DMS79 treated with DMSO at 0.1 percent for 48 hours (cell line): ENCODE measurements around the gene URAD.
A peak's percentile ranks its signal among the peaks of the same experiment; 100 is the strongest.

Source experiments
- DNase-seq: peaks from one replicate; lab custom pipeline; 2025; lab: John Stamatoyannopoulos, UW

Gene URAD

DNA sequence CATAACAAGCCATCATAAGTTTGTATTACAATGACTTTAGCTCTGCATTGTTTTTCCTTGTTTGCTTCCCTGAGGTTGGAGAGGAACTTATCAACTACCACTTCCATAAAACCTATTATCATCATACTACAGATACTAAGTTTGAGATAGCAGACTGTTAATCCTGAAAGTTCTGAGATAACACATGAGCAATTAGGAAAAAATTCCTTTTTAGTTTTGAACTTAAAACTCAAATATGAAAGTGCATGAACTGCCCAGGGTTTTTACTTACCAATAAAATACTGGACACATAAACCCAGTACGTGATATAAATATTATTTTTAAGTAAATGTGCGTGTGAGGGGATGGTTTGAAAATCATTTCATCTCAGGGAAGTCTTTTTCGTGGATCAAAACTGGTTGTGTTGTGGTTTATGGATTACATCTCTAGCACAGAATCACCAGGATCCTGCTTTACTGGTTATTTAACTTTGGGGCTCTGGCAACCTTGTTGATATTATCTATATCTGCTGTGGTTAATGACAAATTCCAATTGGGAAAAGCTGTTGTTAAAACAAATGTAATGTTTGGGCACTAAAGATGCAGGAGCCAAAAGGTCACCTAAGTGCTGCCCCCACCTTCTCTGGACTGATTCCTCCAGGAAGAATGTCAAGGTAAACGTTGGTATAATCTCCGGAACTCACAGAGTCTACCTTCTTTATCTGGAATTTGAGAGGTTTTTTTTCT, 31.8 kb downstream of the URAD start:
- DNase-seq: no peak

DNA sequence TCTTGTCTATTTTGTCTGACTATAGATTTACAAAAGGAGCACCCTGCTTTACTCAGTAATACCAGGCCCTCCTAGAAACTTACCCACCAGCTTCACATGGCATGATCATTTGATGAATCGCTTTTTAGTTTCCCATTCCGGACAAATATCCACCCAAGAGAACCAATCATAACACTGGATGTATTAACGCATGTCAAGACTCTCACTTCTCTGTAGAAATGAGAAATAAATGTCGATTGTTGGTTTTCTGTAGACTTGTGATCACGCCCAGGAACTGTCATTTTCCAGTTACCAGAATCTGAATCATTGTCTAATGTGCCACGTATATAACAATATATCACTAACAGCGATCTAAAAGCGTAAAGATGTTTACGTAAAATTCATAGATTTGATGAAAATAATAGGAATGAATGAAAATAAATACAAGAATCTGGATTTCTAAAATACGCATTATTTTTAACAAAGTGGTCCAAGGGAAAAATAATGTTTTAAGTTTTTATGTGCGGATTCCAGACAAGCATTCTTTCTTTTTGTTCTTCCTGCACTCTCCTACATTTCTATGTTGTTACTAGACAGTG, 33.4 kb downstream of the URAD start:
- DNase-seq: no peak

DNA sequence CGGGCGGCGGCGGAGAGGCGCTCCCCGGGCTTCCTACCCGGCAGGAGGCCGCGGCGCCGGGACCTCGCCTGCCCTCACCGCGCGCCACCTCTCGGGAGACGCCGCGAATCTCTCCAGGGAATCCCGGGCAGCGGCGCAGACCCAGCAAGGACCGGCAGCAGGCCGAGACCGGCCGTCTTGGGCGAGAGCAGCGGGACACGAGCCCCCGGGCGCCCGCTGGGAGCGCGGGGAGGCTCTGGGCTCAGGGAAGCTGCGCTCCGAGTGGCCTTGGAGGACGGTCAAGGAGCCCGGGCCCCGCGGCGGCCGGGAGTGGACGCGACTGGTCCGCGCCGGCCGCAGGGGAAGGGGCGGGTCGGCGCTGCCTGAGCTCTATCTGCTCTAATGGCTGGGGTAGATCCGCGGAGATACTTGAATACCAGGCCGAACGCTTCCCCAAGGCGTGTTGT, 34.1 kb downstream of the URAD start:
- no peak for DNase-seq

DNA sequence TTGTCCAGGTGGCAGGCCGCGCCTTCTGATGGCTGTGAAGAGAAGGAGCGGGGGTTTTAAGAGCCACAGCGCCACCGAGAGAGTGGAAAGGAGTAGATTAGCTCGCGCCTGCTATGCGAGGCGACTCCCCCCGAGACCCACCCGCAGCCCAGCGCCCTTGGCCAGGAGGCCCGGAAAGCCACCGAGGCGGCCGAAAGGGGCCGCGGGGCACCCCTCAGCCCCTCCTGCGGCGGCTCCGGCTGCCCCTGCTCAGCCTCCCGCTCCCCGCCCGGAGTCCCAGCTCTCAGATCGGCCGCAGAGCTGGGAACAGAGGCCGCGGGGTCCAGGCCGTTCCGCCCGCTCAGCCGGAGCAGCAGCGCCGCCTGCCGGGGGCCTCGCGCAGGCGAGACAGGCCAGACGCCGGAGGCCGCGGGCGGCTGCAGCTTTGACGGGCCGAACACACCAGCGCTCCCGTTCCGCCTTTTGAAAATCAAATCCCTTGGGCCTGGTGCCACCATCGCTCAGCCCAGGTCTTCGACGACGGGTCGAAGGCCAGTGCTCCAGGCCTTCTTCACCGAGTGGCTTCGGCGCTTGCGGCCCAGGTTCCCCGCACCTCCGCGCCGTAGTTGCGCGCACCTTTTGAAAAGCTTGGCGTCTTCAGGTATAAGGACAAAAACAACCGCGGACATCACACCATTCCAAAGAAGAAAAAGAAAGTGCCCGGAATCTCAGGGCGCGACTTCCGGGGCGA, 34.7 kb downstream of the URAD start:
- peak; percentile 30 for DNase-seq

DNA sequence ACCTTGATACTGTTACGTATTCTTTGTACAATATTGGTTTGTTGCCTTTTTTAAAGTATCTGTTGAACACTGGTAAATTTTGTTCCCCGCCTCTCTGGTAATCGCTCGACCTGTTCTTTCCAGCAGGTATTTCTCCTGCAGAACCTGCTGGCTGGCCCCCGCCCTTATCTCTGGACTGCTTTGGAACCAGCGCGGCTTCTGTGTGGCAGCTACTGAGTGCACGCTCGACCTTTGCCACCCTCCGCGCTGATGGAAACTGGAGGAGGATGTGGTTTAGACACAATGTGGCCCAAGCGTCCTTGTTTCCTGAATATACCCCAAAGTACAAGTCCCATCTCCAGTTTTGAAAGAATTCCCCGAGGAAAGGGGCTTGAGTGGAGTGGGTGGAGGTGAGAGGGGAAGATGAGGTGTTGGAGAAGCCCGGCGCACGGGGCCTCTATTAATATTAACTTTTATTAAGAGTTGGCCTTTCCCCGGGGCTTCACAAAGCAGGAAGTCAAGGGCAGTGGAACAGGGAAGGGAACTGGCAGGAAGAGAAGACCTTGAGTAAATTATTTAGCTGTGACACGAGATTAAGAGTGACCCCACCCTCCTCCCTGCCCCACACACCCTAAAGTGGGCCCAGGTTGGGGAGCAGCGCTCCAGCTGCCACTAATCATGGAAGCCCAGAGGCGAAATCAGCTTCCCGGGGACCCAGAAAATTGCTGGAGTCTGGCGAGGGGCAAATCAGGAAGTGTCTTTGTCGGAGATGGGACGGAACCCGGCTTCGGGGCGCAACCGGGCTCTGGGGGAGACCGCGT, 35.4 kb downstream of the URAD start:
- DNase-seq: no peak

GRCh38 chr13:27942972-27943371, 45.5 kb downstream of the URAD start:
- DNase-seq: no peak

GRCh38 chr13:27933580-27934328, 54.7 kb downstream of the URAD start:
- DNase-seq: no peak

DNA sequence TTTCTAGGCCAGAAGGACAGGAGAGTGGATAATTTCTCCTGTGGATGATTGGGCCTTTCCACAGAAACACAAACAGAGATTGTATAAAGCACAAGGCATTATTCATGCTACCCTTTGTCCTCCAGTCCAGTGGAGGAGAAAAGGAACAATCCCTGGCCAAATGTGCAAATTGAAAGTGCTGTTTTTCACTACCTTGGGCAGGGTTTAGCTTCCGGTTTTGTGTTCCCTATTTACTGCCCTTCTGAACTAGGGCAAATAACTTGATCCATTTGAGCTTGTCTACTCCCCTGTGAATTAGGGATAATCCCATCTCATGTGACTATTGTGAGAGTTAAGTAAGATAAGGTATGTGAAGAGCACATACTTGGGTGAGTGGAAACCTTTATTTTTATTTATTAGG, 55.4 kb downstream of the URAD start:
- DNase-seq: no peak

- DNase-seq: no peak
These were observed 58.6 kb downstream of the URAD start for GRCh38 chr13:27929868-27930267.

DNA sequence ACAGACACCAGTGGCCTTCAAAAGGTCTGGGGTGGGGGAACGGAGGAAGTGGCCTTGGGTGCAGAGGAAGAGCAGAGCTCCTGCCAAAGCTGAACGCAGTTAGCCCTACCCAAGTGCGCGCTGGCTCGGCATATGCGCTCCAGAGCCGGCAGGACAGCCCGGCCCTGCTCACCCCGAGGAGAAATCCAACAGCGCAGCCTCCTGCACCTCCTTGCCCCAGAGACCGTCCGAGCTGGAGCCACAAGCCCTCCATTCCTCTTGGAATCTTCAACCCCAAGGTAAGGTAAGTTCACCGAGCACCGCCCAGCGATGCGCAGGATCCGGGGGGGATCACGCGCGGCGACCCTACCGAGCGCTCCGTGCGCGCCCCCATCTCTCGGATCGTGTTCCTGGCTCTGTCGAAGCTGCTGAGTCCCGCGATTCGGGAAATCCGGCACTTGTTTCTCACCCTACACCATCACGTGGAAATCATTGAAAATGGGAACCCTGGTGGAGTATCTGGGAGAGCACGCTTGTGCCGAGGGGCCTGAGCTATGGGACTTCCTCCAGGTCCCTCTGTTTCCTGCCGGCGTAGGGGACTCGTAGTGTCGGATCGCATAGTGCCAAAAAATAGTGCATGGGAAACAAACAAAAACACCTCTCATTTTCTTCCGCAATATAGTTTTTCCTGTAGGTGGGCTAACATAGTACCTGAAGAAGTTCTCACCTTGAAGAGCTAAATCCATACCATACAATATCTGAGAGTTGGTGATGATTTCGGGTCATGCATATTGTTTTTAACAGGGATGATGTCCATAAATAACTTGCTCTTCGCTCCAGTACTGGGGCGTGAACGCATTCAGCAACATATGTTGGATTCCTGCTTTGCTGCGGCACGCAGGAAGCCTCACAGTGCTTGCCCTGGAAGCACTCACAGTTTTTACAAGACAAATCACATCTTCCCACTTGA, 59.4 kb downstream of the URAD start:
- no peak for DNase-seq

DNA sequence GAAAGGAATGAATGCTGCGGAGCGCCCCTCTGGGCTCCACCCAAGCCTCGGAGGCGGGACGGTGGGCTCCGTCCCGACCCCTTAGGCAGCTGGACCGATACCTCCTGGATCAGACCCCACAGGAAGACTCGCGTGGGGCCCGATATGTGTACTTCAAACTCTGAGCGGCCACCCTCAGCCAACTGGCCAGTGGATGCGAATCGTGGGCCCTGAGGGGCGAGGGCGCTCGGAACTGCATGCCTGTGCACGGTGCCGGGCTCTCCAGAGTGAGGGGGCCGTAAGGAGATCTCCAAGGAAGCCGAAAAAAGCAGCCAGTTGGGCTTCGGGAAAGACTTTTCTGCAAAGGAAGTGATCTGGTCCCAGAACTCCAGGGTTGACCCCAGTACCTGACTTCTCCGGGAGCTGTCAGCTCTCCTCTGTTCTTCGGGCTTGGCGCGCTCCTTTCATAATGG, 60.1 kb downstream of the URAD start:
- no peak for DNase-seq
